Myometrial cell (primary cell): ENCODE measurements around the gene PROCR. TPM values are rescaled to one million over a fixed set of nuclear protein-coding genes. Genes with fewer than 3 reads are reported as not detected.

Source experiments
- total RNA-seq: library from RNA; depleted of rRNA; stranded (reverse); fragments of >200 nt; gene quantifications from 2 replicates; pipeline ENCODE4 v1.2.3, GENCODE V29; 2015

Gene PROCR
- 79.9 and 89.7 TPM in 2 replicates for total RNA-seq

GRCh38 chr20:35171753-35172433 lies at the start of gene PROCR:
PROCR (plus strand) TSS chr20:35172072; CDS start chr20:35172155, 83 bp downstream.

DNA sequence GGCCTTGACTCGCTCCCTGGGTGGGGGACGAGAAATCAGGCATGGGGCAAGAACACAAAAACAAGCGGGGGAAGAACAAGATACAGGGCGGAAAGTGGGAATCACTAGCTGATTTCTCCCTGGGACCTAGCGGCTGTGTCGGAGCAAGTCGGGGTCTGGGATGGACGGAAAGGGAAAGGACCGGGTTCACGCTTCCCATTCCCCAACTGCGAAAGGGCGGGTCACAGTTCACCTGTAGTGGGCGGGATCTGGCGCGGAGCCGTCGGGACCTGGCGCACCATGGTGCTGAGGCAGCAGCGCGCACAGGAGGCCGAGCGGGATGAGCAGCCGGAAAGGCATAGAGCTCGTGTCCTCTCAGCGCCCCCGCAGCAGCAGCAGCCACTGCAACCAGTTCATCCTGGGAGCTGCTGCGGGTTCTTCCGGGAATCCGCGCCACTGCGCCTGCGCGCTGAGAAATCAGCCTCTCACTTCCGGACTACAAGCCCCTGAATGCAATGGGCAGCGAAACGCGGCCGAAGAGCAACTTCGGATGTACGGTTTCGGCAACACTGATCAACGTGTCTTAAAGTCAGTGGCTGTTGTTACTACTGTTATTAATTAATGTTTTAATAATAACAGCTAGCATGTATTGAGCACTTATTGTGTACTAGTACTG lies 24.8 kb upstream of the PROCR start, which contains the start of gene EDEM2:
Gene EDEM2 (minus strand): TSS at position 417 of the 655 bp plus-strand sequence. CDS start 78 bp downstream, at position 339.

GRCh38 chr20:35226126-35226883 lies 54.4 kb downstream of the PROCR start, which contains the start of gene MMP24:
MMP24 (plus strand) TSS chr20:35226690; CDS start chr20:35226739, 49 bp downstream.

Other genes with a start within 250 kb of the PROCR start
- 111 and 135 TPM in 2 replicates for gene GSS, start 216.3 kb upstream of the PROCR start, total RNA-seq
- gene MYH7B, start 216.2 kb upstream of the PROCR start, total RNA-seq = under 0.01 TPM in 1 of 2 replicates, not detected in the other
- gene TRPC4AP, start 79.3 kb upstream of the PROCR start, total RNA-seq = 77.6 and 88.8 TPM in 2 replicates
- 35.5 and 40.4 TPM in 2 replicates for gene EDEM2, start 24.7 kb upstream of the PROCR start, total RNA-seq
- gene MMP24, start 54.6 kb downstream of the PROCR start, total RNA-seq = 0.53 and 0.86 TPM in 2 replicates
- 23.4 and 30.7 TPM in 2 replicates for gene MMP24OS, start 106.0 kb downstream of the PROCR start, total RNA-seq
- 222 and 261 TPM in 2 replicates for gene EIF6, start 112.7 kb downstream of the PROCR start, total RNA-seq
- not detected in 2 replicates for gene FAM83C, start 120.4 kb downstream of the PROCR start, total RNA-seq
- 27.1 and 31.4 TPM in 2 replicates for gene UQCC1, start 239.9 kb downstream of the PROCR start, total RNA-seq